CD4-positive, alpha-beta T cell treated with Interleukin-4 for 4 hours (primary cell): Measurements from ENCODE around the gene MAN1A2.
"Not testable (repeated sequence)": the region's sequence is repeated elsewhere in the genome, so short reads cannot be mapped to it uniquely, and the experiment has no call there.

Source experiments
- DNase-seq: peaks from one replicate; pipeline ENCODE4 v3.0.0-alpha.2; 2020

MAN1A2 gene

GRCh38 chr1:117501281-117501680, 134.0 kb downstream of the MAN1A2 start:
- DNase-seq, result no peak

- DNase-seq, result no peak
Observed at GRCh38 chr1:117511273-117511672, 144.0 kb downstream of the MAN1A2 start.

- peak; percentile 38 for DNase-seq
Observed at GRCh38 chr1:117512728-117513321, 145.6 kb downstream of the MAN1A2 start.

GRCh38 chr1:117523111-117523510, 155.9 kb downstream of the MAN1A2 start:
- DNase-seq, result no peak

GRCh38 chr1:117527074-117527473, 159.8 kb downstream of the MAN1A2 start:
- DNase-seq, result no peak

DNA sequence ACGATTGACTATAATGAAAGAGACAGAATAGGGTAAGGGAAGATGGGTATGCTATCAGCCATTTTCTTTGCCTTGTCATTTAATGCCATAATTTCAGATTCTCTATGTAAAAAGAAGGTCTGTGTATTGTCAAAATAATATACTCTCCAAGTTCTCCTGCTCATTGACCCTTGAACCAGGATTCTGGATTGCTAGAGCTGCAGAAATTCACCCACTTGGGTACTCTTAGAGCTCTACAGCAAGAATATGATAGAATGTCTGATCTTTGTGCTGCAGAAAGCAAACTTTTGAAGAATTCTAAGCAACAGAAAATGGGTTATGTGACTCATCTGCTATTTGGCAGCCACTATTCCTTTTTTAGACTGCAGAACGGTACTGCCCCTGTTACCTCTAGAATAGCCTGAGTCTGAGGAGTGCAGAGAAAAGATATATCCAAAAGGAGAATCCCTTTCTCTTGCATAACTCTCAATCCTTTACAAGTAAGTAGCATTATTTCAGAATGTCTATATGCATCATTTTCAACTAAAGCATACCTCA, 160.4 kb downstream of the MAN1A2 start:
- DNase-seq, result no peak

DNA sequence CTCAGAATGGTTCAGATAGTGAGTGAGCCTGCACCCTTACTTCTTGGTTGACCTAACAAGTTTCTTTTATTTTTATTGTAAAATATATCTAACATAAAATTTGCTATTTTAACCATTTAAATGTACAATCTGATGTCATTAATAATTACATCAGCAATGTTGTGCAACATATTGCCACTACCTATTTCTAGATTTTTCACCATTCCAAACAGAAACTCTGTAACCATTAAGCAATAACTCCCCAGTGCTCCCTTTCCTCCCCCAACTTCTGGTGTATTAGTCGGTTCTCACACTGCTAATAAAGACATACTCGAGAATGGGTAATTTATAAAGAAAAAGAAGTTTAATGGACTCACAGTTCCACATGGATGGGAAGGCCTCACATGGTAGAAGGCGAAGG, 162.4 kb downstream of the MAN1A2 start:
- no peak for DNase-seq

DNA sequence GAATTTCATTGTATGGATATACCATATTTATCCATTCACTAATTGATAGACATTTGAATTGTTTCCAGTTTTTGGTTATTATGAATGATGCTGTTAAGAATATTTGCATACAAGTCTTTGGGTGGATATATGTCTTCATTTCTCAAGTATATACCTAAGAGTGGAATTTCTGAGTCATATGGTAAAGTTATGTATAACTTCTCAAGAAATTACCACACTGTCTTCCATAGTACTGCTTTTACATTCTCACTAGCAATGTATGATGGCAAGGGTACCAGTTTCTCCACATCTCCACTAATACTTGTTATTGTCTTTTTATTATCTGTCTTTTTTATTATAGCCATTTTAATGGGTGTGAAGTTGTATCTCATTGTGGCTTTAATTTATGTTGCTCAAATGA, 164.0 kb downstream of the MAN1A2 start:
- DNase-seq, result no peak

DNA sequence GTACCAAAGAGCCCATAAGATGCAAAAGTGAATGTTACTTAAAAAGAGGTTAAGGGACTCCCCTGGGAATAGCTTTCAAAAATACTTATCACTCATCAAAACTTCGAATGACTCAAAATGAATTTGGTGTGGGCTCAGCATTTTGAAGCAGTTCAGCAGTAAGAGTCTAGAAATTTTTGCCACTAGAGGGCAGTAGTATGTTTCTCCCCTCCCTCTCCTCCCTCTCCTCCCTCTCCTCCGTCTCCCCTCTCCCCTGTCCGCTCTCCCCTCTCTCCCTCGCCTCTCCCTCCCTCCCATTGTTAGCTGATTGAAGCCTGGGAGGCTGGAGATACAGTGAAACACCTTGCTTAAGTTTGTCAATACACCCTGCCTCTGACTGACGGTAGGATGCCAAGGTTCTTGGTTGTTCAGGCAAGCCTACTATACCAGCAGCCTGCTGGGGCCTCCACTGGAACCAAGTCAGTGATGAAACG, 167.8 kb downstream of the MAN1A2 start:
- DNase-seq, result peak; percentile 66

- DNase-seq, result peak; percentile 16
Observed at GRCh38 chr1:117535821-117536220, 168.6 kb downstream of the MAN1A2 start.

- DNase-seq, result no peak
Observed at GRCh38 chr1:117537291-117537920, 170.2 kb downstream of the MAN1A2 start.

DNA sequence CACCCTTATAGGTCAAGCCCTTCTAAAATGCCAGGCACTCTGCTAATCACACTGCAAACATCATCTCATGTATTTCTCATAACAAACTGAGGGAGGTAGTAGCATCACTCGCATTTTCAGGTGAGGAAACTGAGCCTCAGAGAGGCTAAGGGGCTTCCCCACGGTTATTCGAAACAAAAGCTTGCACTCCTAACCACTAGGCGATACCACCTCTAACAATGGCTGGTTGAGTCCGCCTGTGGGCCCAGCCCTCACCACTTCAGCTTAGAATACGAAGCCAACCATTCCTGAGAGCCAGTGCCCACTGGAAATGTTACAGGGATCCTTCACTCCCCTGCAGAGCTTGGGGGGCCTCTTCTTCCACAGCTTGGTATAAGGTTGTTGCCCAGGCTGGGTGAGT, 173.3 kb downstream of the MAN1A2 start:
- no peak for DNase-seq

GRCh38 chr1:117541003-117541402, 173.8 kb downstream of the MAN1A2 start:
- no peak for DNase-seq

- DNase-seq, result no peak
Observed at GRCh38 chr1:117541585-117541984, 174.3 kb downstream of the MAN1A2 start.

- DNase-seq, result no peak
Observed at GRCh38 chr1:117544509-117545109, 177.4 kb downstream of the MAN1A2 start.

DNA sequence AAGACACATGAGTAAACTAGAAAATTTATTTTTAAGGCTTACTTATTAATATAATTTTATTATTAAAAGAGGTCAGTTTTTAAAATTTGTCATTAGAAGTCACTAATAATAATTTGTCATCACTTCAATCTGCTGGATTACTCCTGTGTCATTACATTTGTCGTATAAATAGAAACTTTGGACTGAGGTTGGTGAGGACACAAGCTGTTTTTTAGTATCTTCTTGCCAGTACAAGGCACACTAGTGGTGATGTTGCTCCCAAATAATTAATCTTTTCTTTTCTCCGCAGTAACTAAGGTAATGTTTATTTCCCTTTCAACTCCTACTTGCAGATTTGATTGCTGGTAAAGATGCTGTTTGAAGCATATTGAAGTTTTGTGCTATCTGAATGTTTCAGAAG, 179.2 kb downstream of the MAN1A2 start:
- no peak for DNase-seq

GRCh38 chr1:117553471-117553870, 186.2 kb downstream of the MAN1A2 start:
- DNase-seq, result no peak

DNA sequence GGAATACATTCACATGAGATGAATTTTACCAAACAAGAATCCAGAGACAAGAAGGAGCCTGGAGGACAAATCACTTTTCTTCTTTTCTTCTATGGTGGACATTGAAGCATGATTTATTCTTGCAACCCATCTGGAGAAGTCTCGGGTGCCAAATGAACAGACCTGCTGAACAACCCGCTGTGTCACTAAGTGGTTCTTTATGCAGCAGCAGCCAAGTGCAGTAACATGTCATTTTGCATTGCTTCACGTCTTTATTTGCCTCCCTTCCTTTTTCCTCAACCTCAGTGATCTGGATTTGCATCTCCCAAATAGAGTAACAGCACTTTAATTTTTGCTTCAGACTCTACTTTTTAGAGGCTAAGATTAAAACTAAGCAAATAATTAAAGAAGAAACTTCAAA, 188.6 kb downstream of the MAN1A2 start:
- DNase-seq, result no peak

DNA sequence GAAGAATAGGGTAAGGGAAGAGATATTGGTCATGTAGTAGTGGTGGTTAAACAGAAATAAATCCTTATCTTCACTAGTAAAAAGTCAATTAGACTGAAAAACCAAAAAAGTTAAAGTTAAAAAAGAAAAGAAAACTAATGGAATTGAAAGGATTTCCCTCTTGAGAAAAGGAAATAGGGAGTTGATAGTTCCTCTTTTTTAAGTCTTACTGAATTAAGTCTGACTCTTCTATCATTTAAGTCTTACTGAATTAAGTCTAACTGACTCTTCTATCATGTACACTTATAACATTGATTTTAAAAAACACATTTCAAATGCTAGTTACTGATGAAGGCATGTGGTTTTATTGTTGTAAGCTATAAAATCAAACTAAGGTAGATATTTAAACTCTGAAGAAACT, 189.1 kb downstream of the MAN1A2 start:
- DNase-seq, result no peak

DNA sequence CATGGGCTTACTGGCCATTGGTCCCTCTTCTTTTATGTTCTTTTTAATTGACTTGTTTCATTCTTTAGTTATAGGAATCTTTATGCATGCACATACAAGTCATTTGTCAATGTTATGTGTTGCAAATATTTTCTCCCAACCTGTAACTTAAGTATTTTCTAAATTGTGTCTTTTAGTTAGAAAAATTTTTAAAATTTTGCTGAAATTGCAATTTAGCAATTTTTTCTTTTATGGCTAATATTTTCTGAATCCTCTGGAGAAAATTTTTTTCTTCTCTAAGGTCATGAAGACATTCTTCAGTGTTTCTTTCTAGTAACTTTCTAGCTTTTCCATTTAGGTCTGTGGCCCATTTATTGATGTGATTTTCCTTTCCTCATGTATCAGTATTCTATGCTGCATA, 189.7 kb downstream of the MAN1A2 start:
- no peak for DNase-seq

DNA sequence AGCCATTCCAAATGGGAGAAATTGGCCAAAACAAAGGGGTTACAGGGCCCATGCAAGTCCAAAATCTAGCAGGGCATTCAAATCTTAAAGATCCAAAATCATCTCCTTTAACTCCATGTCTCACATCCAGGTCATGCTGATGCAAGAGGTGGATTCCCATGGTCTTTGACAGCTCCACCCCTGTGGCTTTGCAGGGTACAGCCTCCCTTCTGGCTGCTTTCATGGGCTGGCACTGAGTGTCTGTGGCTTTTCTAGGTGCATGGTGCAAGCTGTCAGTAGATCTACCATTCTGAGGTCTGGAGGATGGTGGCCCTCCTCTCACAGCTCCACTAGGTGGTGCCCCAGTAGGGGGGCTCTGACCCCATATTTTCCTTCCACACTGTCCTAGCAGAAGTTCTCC, 191.2 kb downstream of the MAN1A2 start:
- DNase-seq, result not testable (repeated sequence)

DNA sequence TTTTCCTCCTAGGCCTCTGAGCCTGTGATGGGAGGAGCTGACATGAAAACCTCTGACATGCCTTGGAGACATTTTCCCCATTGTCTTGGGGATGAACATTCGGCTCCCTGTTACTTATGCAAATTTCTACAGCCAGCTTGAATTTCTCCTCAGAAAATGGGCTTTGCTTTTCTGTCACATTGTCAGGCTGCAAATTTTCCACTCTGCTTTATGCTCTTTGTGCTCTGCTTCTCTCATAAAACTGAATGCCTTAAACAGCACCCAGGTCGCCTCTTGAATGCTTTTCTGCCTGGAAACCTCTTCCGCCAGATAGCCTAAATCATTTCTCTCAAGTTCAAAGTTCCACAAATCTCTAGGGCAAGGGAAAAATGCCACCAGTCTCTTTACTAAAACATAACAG, 191.9 kb downstream of the MAN1A2 start:
- no peak for DNase-seq

GRCh38 chr1:117559985-117560384, 192.7 kb downstream of the MAN1A2 start:
- DNase-seq, result no peak

DNA sequence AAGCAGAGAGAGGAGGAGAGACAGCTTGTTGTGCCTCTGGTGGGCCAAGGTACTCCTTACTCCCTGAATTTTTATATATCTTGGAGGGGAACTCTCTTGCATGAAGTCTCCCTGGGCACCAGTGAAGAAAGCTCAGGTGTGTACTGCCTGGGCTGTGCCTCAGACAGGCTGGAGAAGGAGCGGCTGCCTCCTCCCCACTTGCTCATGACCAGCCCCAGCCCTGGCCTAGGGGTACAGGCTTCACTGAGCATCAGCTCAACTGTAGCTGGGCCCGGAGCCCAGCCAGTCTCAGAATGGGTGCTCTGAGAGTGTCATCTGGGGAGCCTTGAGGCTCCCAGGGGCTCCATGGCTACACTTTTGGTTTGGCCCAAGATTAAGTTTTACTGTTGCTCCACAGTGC, 193.8 kb downstream of the MAN1A2 start:
- no peak for DNase-seq
